GM23338 (cell line): ENCODE measurements around the gene MYO9A. TPM values are rescaled to one million over a fixed set of nuclear protein-coding genes. Genes with fewer than 3 reads are reported as not detected.

Experiments used
- ATAC-seq: fragments of 200-7000 bp; cut with Tn5 transposase; 3 replicates; pipeline ENCODE4 v1.9.1; 2020
- DNase-seq: peaks from one replicate; pipeline ENCODE4 v3.0.0-alpha.2; 2015; ENCODE audit warnings: low spot score
- H2AFZ ChIP-seq: fragments of 200-600 bp; sonication (generic); 2 replicates; pipeline ENCODE4 v1.8.0; 2016; ENCODE audit warnings: antibody characterized with exemption, mild to moderate bottlenecking, moderate library complexity
- H3F3A ChIP-seq: fragments of 200-600 bp; sonication (generic); replicated peaks from 2 replicates; pipeline ENCODE4 v1.8.0; 2017; ENCODE audit warnings: antibody characterized with exemption, mixed run types, low read depth
- H3K27ac ChIP-seq: fragments of 200-600 bp; sonication (generic); 2 replicates; pipeline ENCODE4 v1.6.1; 2016; ENCODE audit warnings: low read depth
- H3K27me3 ChIP-seq: fragments of 200-600 bp; sonication (generic); 2 replicates; pipeline ENCODE4 v1.8.0; 2016; ENCODE audit warnings: mild to moderate bottlenecking, mixed run types, moderate library complexity; ENCODE audit not compliant: insufficient read depth
- H3K36me3 ChIP-seq: fragments of 200-600 bp; sonication (generic); 2 replicates; pipeline ENCODE4 v1.8.0; 2016; ENCODE audit warnings: mild to moderate bottlenecking; ENCODE audit not compliant: insufficient read depth
- H3K4me1 ChIP-seq: fragments of 200-600 bp; sonication (generic); 2 replicates; pipeline ENCODE4 v1.8.0; 2016; ENCODE audit warnings: mild to moderate bottlenecking, moderate library complexity; ENCODE audit not compliant: insufficient read depth
- H3K4me2 ChIP-seq: fragments of 200-600 bp; sonication (generic); 2 replicates; pipeline ENCODE4 v1.7.1; 2017; ENCODE audit warnings: mixed run types
- H3K4me3 ChIP-seq: fragments of 200-600 bp; sonication (generic); 2 replicates; pipeline ENCODE4 v1.6.1; 2016; ENCODE audit warnings: mixed run types
- H3K79me2 ChIP-seq: fragments of 200-600 bp; sonication (generic); replicated peaks from 2 replicates; pipeline ENCODE4 v1.8.0; 2017; ENCODE audit warnings: mild to moderate bottlenecking; ENCODE audit not compliant: insufficient read depth
- H3K9me2 ChIP-seq: fragments of 200-600 bp; sonication (generic); 2 replicates; pipeline ENCODE4 v1.8.0; 2017; ENCODE audit not compliant: insufficient read depth
- H4K20me1 ChIP-seq: fragments of 200-600 bp; sonication (generic); replicated peaks from 2 replicates; pipeline ENCODE4 v1.8.0; 2017; ENCODE audit warnings: mild to moderate bottlenecking; ENCODE audit not compliant: insufficient read depth
- H3K27ac Mint-ChIP-seq: 2 replicates; pipeline ENCODE4 v1.8.0; 2020; ENCODE audit warnings: inconsistent platforms, mild to moderate bottlenecking, moderate library complexity, mixed read lengths
- H3K27me3 Mint-ChIP-seq: 3 replicates; pipeline ENCODE4 v1.8.0; 2022; ENCODE audit warnings: low read depth, mild to moderate bottlenecking, moderate library complexity, mixed read lengths, inconsistent platforms; ENCODE audit not compliant: insufficient read depth, poor library complexity
- H3K36me3 Mint-ChIP-seq: 3 replicates; pipeline ENCODE4 v1.8.0; 2021; ENCODE audit warnings: low read depth, mild to moderate bottlenecking, inconsistent platforms, moderate library complexity, mixed read lengths
- H3K4me1 Mint-ChIP-seq: 3 replicates; pipeline ENCODE4 v1.8.0; 2020; ENCODE audit warnings: mild to moderate bottlenecking, inconsistent platforms, mixed read lengths
- H3K4me3 Mint-ChIP-seq: 3 replicates; pipeline ENCODE4 v1.8.0; 2021; ENCODE audit warnings: moderate library complexity, mild to moderate bottlenecking, inconsistent platforms, mixed read lengths
- H3K9me3 Mint-ChIP-seq: 3 replicates; pipeline ENCODE4 v1.8.0; 2020; ENCODE audit warnings: moderate library complexity, mild to moderate bottlenecking, inconsistent platforms, mixed read lengths
- CREB1 ChIP-seq: fragments of 250-450 bp; sonication (Bioruptor Pico); IDR thresholded peaks from 2 replicates; pipeline ENCODE4 v1.5.0; 2020; ENCODE audit warnings: low read depth, mild to moderate bottlenecking, moderate library complexity
- CTCF ChIP-seq, 2 experiments: fragments of 200-600 bp in 1 of 2; sonication (generic) in 1 of 2; conservative IDR thresholded peaks; 2 replicates each; pipeline versions ENCODE4 v1.5.1 to v1.6.1; 2016 to 2017; ENCODE audit warnings: antibody characterized with exemption in 2 of 2, low read depth in 2 of 2, mild to moderate bottlenecking in 2 of 2, moderate library complexity in 1 of 2
- ETS1 ChIP-seq: IDR thresholded peaks from 2 replicates; pipeline ENCODE4 v1.6.1; 2016; ENCODE audit warnings: antibody characterized with exemption
- EZH2 ChIP-seq: fragments of 200-600 bp; sonication (generic); IDR thresholded peaks from one replicate; pipeline ENCODE4 v1.8.0; 2017; ENCODE audit warnings: antibody characterized with exemption, mild to moderate bottlenecking, low read depth; ENCODE audit not compliant: unreplicated experiment
- EZH2phosphoT487 ChIP-seq: fragments of 200-600 bp; sonication (generic); IDR thresholded peaks from one replicate; pipeline ENCODE4 v1.8.1; 2018; ENCODE audit warnings: antibody characterized with exemption; ENCODE audit not compliant: unreplicated experiment
- JUNB ChIP-seq: IDR thresholded peaks from one replicate; pipeline ENCODE4 v1.6.1; 2016; ENCODE audit warnings: antibody characterized with exemption; ENCODE audit not compliant: unreplicated experiment
- NANOG ChIP-seq: IDR thresholded peaks from 2 replicates; pipeline ENCODE4 v1.6.1; 2016; ENCODE audit warnings: antibody characterized with exemption, borderline replicate concordance
- POLR2AphosphoS5 ChIP-seq: IDR thresholded peaks from 2 replicates; pipeline ENCODE4 v1.6.1; 2016; ENCODE audit warnings: antibody characterized with exemption, low read depth
- REST ChIP-seq: IDR thresholded peaks from one replicate; pipeline ENCODE4 v1.6.1; 2018; ENCODE audit warnings: antibody characterized with exemption; ENCODE audit not compliant: unreplicated experiment
- STAT1 ChIP-seq: IDR thresholded peaks from one replicate; pipeline ENCODE4 v1.6.1; 2016; ENCODE audit warnings: antibody characterized with exemption; ENCODE audit not compliant: unreplicated experiment
- ZNF114 ChIP-seq: fragments of 250-450 bp; sonication (Bioruptor Pico); IDR thresholded peaks from 2 replicates; pipeline ENCODE4 v1.5.0; 2020; ENCODE audit warnings: mild to moderate bottlenecking, moderate library complexity
- ZNF331 ChIP-seq: fragments of 250-450 bp; sonication (Bioruptor Pico); IDR thresholded peaks from 2 replicates; pipeline ENCODE4 v1.5.0; 2020; ENCODE audit warnings: low read depth, mild to moderate bottlenecking, moderate library complexity
- ZNF462 ChIP-seq: fragments of 250-450 bp; sonication (Bioruptor Pico); IDR thresholded peaks from 2 replicates; pipeline ENCODE4 v1.5.0; 2020; ENCODE audit warnings: mild to moderate bottlenecking, moderate library complexity
- polyA plus RNA-seq: library from polyadenylated mRNA; unstranded; fragments of >200 nt; fragmentation: Nextera tagmentation; extraction: Ambion mirVana; gene quantifications from 2 replicates; pipeline ENCODE4 v1.2.1, GENCODE V29; 2016
- total RNA-seq: library from RNA; depleted of rRNA; stranded (reverse); fragments of >200 nt; shearing (Covaris generic); gene quantifications from 2 replicates; pipeline ENCODE4 v1.2.3, GENCODE V29; 2014

MYO9A gene
- total and polyA plus RNA-seq, 2 experiments from 2014 or later: 11.6 to 32.8 TPM

- Mint-ChIP-seq H3K4me3 (no peak overlapping the region), H3K4me1 (peaks cover 19% of the 10 kb centered on the region), H3K27me3 (peaks cover 2% of the 10 kb centered on the region), H3K9me3 (peaks cover 21% of the 10 kb centered on the region), H3K36me3 (peaks cover 31% of the 10 kb centered on the region), H3K27ac (no peak overlapping the region)
- Histone ChIP-seq H3K4me3 (no peak overlapping the region), H3F3A (no peaks in the 10 kb centered on the region), H2AFZ (no peak overlapping the region), H4K20me1 (no peaks in the 10 kb centered on the region), H3K9me2 (peaks cover 4% of the 10 kb centered on the region; the same call in 1 of the 2 replicates), H3K36me3 (peaks cover 4% of the 10 kb centered on the region; the same call in 1 of the 2 replicates), H3K27ac (no peak overlapping the region), H3K79me2 (no peaks in the 10 kb centered on the region), H3K4me2 (no peak overlapping the region), H3K4me1 (peaks cover 12% of the 10 kb centered on the region; the same call in 1 of the 2 replicates), H3K27me3 (no peaks in the 10 kb centered on the region)
- DNase-seq (no peak), ATAC-seq (no peak)
- TF ChIP-seq ZNF331 (CRISPR knock-in tag) (no peak), ZNF114 (no peak), CTCF (conservative IDR thresholded peaks at IDR 0.05; ENCODE audit: low read depth in 2 of 2) (no peak), JUNB (no peak), POLR2AphosphoS5 (no peak), ETS1 (no peak), STAT1 (no peak), NANOG (no peak), ZNF462 (CRISPR knock-in tag) (no peak), EZH2phosphoT487 (no peak), REST (no peak), CREB1 (CRISPR knock-in tag) (no peak), EZH2 (no peak)
Observed at GRCh38 chr15:71825021-71825730, 292.8 kb downstream of the MYO9A start.
